ENCODE measurements around the gene SELENOS.

The SELENOS gene

GRCh38 chr15:101272584-101272983, 4.7 kb downstream of the SELENOS start:
- Histone ChIP-seq H3K36me3 (ENCODE audit: control insufficient read depth in 2 of 2, insufficient read depth in 2 of 2, low read length in 2 of 2) (peaks cover 45 to 51% of the 10 kb centered on the region in 2 donors), H3K9me3 (ENCODE audit: control insufficient read depth in 2 of 2, low read length in 2 of 2) (no peaks in the 10 kb centered on the region), H3K9ac (ENCODE audit: low read length in 2 of 2) (no peak overlapping the region), H3K4me3 (ENCODE audit: low read length in 2 of 2) (no peak overlapping the region), H3K27me3 (ENCODE audit: control insufficient read depth in 1 of 2, insufficient read depth in 2 of 2, low read length in 2 of 2) (no peaks in the 10 kb centered on the region), H3K4me1 (ENCODE audit: control insufficient read depth, insufficient read depth, low read length) (peaks cover 12% of the 10 kb centered on the region), H3K27ac (ENCODE audit: low read length) (no peak overlapping the region)

GRCh38 chr15:101269479-101270223, 7.6 kb downstream of the SELENOS start:
- H3K27me3 ChIP-seq (ENCODE audit: control insufficient read depth in 1 of 2, insufficient read depth in 2 of 2, low read length in 2 of 2): no peaks in the 10 kb centered on the region
- peaks cover 37 to 46% of the 10 kb centered on the region in 2 donors for H3K36me3 ChIP-seq (ENCODE audit: control insufficient read depth in 2 of 2, insufficient read depth in 2 of 2, low read length in 2 of 2)
- H3K9ac ChIP-seq (ENCODE audit: low read length in 2 of 2): no peak overlapping the region
- no peak overlapping the region for H3K4me3 ChIP-seq (ENCODE audit: low read length in 2 of 2)
- H3K4me1 ChIP-seq (ENCODE audit: control insufficient read depth, insufficient read depth, low read length): peaks cover 4% of the 10 kb centered on the region
- H3K9me3 ChIP-seq (ENCODE audit: control insufficient read depth in 2 of 2, low read length in 2 of 2): no peaks in the 10 kb centered on the region
- no peak overlapping the region for H3K27ac ChIP-seq (ENCODE audit: low read length)

- Histone ChIP-seq H3K27ac (ENCODE audit: low read length) (no peak overlapping the region), H3K36me3 (ENCODE audit: control insufficient read depth in 2 of 2, insufficient read depth in 2 of 2, low read length in 2 of 2) (peaks cover 19 to 25% of the 10 kb centered on the region in 2 donors), H3K9ac (ENCODE audit: low read length in 2 of 2) (no peak overlapping the region), H3K4me3 (ENCODE audit: low read length in 2 of 2) (peak overlapping the region in 1 of 2 donors; percentile 22), H3K4me1 (ENCODE audit: control insufficient read depth, insufficient read depth, low read length) (peaks cover 4% of the 10 kb centered on the region), H3K9me3 (ENCODE audit: control insufficient read depth in 2 of 2, low read length in 2 of 2) (no peaks in the 10 kb centered on the region), H3K27me3 (ENCODE audit: control insufficient read depth in 1 of 2, insufficient read depth in 2 of 2, low read length in 2 of 2) (no peaks in the 10 kb centered on the region)
Measured at GRCh38 chr15:101267320-101268104, 9.8 kb downstream of the SELENOS start.

GRCh38 chr15:101266787-101267186, 10.5 kb downstream of the SELENOS start:
- Histone ChIP-seq H3K27ac (ENCODE audit: low read length) (no peak overlapping the region), H3K36me3 (ENCODE audit: control insufficient read depth in 2 of 2, insufficient read depth in 2 of 2, low read length in 2 of 2) (peaks cover 14 to 20% of the 10 kb centered on the region in 2 donors), H3K27me3 (ENCODE audit: control insufficient read depth in 1 of 2, insufficient read depth in 2 of 2, low read length in 2 of 2) (no peaks in the 10 kb centered on the region), H3K9me3 (ENCODE audit: control insufficient read depth in 2 of 2, low read length in 2 of 2) (no peaks in the 10 kb centered on the region), H3K9ac (ENCODE audit: low read length in 2 of 2) (no peak overlapping the region), H3K4me3 (ENCODE audit: low read length in 2 of 2) (peak overlapping the region in 1 of 2 donors; percentile 22), H3K4me1 (ENCODE audit: control insufficient read depth, insufficient read depth, low read length) (peaks cover 4% of the 10 kb centered on the region)

GRCh38 chr15:101266034-101266433, 11.3 kb downstream of the SELENOS start:
- H3K9ac ChIP-seq (ENCODE audit: low read length in 2 of 2): no peak overlapping the region
- H3K4me1 ChIP-seq (ENCODE audit: control insufficient read depth, insufficient read depth, low read length): peaks cover 4% of the 10 kb centered on the region
- H3K4me3 ChIP-seq (ENCODE audit: low read length in 2 of 2): no peak overlapping the region
- H3K9me3 ChIP-seq (ENCODE audit: control insufficient read depth in 2 of 2, low read length in 2 of 2): no peaks in the 10 kb centered on the region
- peaks cover 7 to 12% of the 10 kb centered on the region in 2 donors for H3K36me3 ChIP-seq (ENCODE audit: control insufficient read depth in 2 of 2, insufficient read depth in 2 of 2, low read length in 2 of 2)
- no peak overlapping the region for H3K27ac ChIP-seq (ENCODE audit: low read length)
- no peaks in the 10 kb centered on the region for H3K27me3 ChIP-seq (ENCODE audit: control insufficient read depth in 1 of 2, insufficient read depth in 2 of 2, low read length in 2 of 2)

- peaks cover 4% of the 10 kb centered on the region for H3K4me1 ChIP-seq (ENCODE audit: control insufficient read depth, insufficient read depth, low read length)
- no peaks in the 10 kb centered on the region for H3K27me3 ChIP-seq (ENCODE audit: control insufficient read depth in 1 of 2, insufficient read depth in 2 of 2, low read length in 2 of 2)
- H3K9ac ChIP-seq (ENCODE audit: low read length in 2 of 2): no peak overlapping the region
- no peaks in the 10 kb centered on the region for H3K9me3 ChIP-seq (ENCODE audit: control insufficient read depth in 2 of 2, low read length in 2 of 2)
- peaks cover 0 to 5% of the 10 kb centered on the region in 2 donors for H3K36me3 ChIP-seq (ENCODE audit: control insufficient read depth in 2 of 2, insufficient read depth in 2 of 2, low read length in 2 of 2)
- no peak overlapping the region for H3K4me3 ChIP-seq (ENCODE audit: low read length in 2 of 2)
- H3K27ac ChIP-seq (ENCODE audit: low read length): no peak overlapping the region
Measured at GRCh38 chr15:101264911-101265641, 12.2 kb downstream of the SELENOS start.

- peaks cover 0 to under 1% of the 10 kb centered on the region in 2 donors for H3K36me3 ChIP-seq (ENCODE audit: control insufficient read depth in 2 of 2, insufficient read depth in 2 of 2, low read length in 2 of 2)
- no peak overlapping the region for H3K4me3 ChIP-seq (ENCODE audit: low read length in 2 of 2)
- no peak overlapping the region for H3K27ac ChIP-seq (ENCODE audit: low read length)
Measured at GRCh38 chr15:101264011-101264410, 13.3 kb downstream of the SELENOS start.

GRCh38 chr15:101262551-101262950, 14.7 kb downstream of the SELENOS start:
- H3K9me3 ChIP-seq (ENCODE audit: control insufficient read depth in 2 of 2, low read length in 2 of 2): no peaks in the 10 kb centered on the region
- H3K4me1 ChIP-seq (ENCODE audit: control insufficient read depth, insufficient read depth, low read length): peaks cover 4% of the 10 kb centered on the region
- no peak overlapping the region for H3K4me3 ChIP-seq (ENCODE audit: low read length in 2 of 2)
- no peak overlapping the region for H3K9ac ChIP-seq (ENCODE audit: low read length in 2 of 2)
- H3K27ac ChIP-seq (ENCODE audit: low read length): no peak overlapping the region
- no peaks in the 10 kb centered on the region for H3K27me3 ChIP-seq (ENCODE audit: control insufficient read depth in 1 of 2, insufficient read depth in 2 of 2, low read length in 2 of 2)
- no peaks in the 10 kb centered on the region for H3K36me3 ChIP-seq (ENCODE audit: control insufficient read depth in 2 of 2, insufficient read depth in 2 of 2, low read length in 2 of 2)

More at GRCh38 chr15:101264011-101264410, 13.3 kb downstream of the SELENOS start:
- H3K4me1 ChIP-seq (ENCODE audit: control insufficient read depth, insufficient read depth, low read length): peaks cover 4% of the 10 kb centered on the region
- no peaks in the 10 kb centered on the region for H3K27me3 ChIP-seq (ENCODE audit: control insufficient read depth in 1 of 2, insufficient read depth in 2 of 2, low read length in 2 of 2)
- no peak overlapping the region for H3K9ac ChIP-seq (ENCODE audit: low read length in 2 of 2)
- H3K9me3 ChIP-seq (ENCODE audit: control insufficient read depth in 2 of 2, low read length in 2 of 2): no peaks in the 10 kb centered on the region

GRCh38 chr15:101258238-101259144, 18.8 kb downstream of the SELENOS start:
- no peak overlapping the region for H3K27ac ChIP-seq (ENCODE audit: low read length)
- H3K4me1 ChIP-seq (ENCODE audit: control insufficient read depth, insufficient read depth, low read length): peaks cover 4% of the 10 kb centered on the region
- peak overlapping the region in 1 of 2 donors; percentile 29 for H3K9ac ChIP-seq (ENCODE audit: low read length in 2 of 2)
- H3K27me3 ChIP-seq (ENCODE audit: control insufficient read depth in 1 of 2, insufficient read depth in 2 of 2, low read length in 2 of 2): no peaks in the 10 kb centered on the region
- H3K4me3 ChIP-seq (ENCODE audit: low read length in 2 of 2): no peak overlapping the region
- H3K9me3 ChIP-seq (ENCODE audit: control insufficient read depth in 2 of 2, low read length in 2 of 2): no peaks in the 10 kb centered on the region
- no peaks in the 10 kb centered on the region for H3K36me3 ChIP-seq (ENCODE audit: control insufficient read depth in 2 of 2, insufficient read depth in 2 of 2, low read length in 2 of 2)

GRCh38 chr15:101256757-101257156, 20.5 kb downstream of the SELENOS start:
- Histone ChIP-seq H3K9ac (ENCODE audit: low read length in 2 of 2) (no peak overlapping the region), H3K9me3 (ENCODE audit: control insufficient read depth in 2 of 2, low read length in 2 of 2) (no peaks in the 10 kb centered on the region), H3K4me3 (ENCODE audit: low read length in 2 of 2) (no peak overlapping the region), H3K4me1 (ENCODE audit: control insufficient read depth, insufficient read depth, low read length) (peaks cover 4% of the 10 kb centered on the region), H3K27me3 (ENCODE audit: control insufficient read depth in 1 of 2, insufficient read depth in 2 of 2, low read length in 2 of 2) (no peaks in the 10 kb centered on the region), H3K36me3 (ENCODE audit: control insufficient read depth in 2 of 2, insufficient read depth in 2 of 2, low read length in 2 of 2) (no peaks in the 10 kb centered on the region), H3K27ac (ENCODE audit: low read length) (no peak overlapping the region)
